Stimulated activated CD8-positive, alpha-beta memory T cell treated with anti-CD3 and anti-CD28 coated beads, Interleukin-7, amount 100 ng/mL, for 1 hour (primary cell): ENCODE data around the gene CSH2.
"Not testable (repeated sequence)": the region's sequence is repeated elsewhere in the genome, so short reads cannot be mapped to it uniquely, and the experiment has no call there.

Experiments used
- DNase-seq, 2 donors: peaks; one replicate each; pipeline ENCODE4 v3.0.0-alpha.2; 2020; ENCODE audit warnings: low read depth in 2 of 2

Gene CSH2

DNA sequence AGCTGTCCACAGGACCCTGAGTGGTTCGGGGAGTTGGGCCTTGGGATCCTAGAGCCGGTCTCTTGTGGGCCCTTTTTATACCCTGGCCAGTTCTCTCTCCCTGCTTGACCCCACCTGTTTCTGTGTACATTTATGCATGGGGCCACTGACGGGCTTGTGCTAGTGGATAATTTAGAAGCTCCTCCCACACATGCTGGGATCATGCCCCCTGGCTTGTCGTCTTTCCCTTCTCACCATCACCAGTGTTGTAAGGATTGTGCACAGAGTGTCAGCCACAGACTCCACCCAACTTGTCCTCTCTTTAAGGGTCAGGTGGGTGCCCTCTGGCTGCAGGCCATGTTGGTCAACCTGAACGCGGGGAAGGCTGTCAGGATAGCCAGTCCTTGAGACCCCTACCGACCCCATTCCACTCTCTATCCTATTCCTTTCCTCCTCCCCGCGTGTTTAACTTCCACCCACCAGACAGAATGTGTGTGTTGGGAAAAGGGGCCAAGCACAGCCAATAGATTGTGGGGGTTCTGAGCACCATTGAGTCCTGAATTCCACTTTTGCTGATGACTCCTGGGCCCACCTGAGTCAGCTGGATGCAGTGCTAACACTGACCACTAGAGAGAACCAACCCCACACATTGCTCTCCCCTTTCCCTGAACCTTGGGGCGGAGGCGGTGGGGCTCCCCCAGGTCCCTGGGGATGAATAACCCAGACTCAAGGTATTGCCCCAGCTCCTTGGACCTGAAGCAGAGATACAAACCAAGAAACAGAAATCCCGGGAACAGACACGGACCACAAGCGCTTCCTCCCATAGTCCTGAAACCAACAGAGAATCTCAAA, 23.3 kb upstream of the CSH2 start, which contains the start of gene CSH1:
TSS of gene CSH1 (minus strand) at position 51 of the 831 bp plus-strand sequence. CDS start 63 bp downstream, outside the sequence.
- DNase-seq, result not testable (repeated sequence)

DNA sequence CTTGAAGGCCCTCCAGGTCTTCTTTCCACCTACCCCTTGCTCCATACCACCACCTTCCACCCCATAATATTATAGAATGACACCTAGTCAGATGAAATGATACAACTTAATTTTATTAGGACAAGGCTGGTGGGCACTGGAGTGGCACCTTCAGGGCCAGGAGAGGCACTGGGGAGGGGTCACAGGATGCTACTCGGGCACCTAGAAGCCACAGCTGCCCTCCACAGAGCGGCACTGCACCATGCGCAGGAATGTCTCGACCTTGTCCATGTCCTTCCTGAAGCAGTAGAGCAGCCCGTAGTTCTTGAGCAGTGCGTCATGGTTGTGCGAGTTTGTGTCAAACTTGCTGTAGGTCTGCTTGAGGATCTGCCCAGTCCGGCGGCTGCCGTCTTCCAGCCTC, 21.3 kb upstream of the CSH2 start:
- not testable (repeated sequence) for DNase-seq

DNA sequence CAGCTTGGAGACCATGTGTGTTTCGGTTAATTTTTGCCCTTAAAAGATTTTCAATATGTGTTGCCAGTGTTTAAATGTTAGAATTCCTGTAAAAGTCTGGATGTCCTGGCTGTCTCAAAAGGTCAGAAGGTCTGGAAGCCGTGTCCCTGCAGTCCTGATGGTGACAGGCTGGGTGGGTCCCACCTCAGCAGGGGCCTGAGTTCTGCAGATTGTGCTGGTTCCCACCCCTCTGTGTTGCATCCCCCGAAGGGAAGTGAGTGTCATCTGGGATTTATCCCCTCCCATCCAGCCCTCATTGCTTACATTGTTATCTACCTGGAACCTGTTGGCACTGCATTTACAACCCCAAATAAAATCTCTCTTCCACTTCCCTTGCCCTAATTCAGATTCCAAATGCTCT, 20.5 kb upstream of the CSH2 start:
- not testable (repeated sequence) for DNase-seq

DNA sequence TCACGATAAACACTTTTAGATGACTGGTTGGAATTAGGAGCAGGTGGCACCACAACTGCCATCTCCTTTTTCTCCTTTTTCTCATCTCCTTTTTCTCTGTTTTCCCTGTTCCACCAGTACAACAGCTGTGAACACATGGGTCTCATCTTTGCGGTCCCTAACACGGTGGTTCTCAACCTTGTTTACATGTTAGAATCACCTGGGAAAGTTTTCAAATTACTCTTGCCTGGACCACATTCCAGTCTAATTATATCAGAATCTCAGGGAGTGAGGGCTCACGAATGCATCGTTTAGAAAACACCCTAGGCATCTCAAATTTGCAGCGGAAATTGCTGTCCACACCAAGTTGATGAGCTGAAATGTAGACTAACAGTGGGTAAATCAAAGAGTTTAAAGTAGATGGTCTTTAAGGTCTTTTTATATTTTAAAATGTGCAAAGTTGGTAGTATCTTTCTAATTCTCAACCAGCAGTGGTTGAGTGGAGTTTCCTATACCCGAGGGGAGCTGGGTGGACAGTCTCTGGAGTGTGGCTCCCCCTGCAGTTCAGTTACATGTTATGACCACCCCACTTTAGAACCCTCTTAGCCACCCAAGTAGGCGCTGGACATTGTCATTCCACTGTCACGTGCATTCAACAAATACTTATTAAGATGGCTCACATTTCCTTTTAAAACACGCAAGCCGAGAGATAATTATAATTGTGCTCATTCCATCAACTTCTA, 19.0 kb upstream of the CSH2 start:
- not testable (repeated sequence) for DNase-seq

DNA sequence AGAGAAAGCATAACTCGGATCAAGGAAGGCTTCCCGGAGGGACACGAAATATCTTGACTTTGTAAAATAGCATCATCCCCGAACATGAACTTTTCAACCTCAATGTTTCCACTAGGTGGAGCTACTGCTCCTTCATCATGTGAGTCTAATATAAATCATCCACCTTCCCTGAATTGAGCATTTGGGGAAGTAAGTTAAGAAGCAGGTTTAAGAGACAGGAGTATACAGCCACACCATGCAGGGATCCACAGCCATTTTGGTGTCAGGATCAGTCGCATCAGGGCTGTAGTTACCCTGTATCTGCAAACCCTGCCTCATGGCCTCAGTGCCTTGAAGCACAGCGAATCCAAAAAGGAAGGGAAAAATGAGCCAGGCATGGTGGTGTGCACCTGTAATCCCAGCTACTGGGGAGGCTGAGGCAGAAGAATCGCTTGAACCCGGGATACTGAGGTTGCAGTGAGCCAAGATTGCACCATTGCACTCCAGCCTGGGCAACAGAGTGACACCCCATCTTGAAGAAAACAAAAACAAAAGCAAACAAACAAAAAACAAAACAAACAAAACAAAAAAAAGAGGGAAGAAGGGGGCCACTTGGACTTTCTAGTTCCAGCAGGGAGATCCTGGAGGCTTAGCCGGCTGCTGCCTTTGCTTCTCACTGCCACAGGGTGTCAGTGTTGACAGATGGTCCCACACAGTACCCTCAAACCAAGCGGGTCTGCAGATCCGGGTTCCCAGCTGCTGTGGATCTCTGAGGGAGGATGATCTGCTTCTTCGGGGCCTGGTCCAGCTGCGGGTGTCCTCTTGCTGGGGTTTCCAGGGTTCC, 15.8 kb upstream of the CSH2 start:
- DNase-seq, result not testable (repeated sequence)

DNA sequence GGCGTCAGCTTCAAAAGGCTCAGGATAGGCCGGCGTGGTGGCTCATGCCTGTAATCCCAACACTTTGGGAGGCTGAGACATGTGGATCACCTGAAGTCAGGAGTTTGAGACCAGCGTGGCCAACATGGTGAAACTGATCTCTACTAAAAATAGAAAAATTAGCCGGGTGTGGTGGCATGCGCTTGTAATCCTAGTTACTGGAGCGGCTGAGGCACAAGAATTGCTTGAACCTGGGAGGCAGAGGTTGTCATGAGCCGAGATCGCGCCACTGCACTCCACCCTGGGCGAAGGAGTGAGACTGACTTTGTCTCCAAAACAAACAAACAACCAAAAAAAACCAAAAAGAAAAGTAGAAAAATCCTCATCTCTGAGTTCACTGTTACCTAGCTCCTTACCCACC, 11.6 kb upstream of the CSH2 start:
- DNase-seq, result not testable (repeated sequence)

DNA sequence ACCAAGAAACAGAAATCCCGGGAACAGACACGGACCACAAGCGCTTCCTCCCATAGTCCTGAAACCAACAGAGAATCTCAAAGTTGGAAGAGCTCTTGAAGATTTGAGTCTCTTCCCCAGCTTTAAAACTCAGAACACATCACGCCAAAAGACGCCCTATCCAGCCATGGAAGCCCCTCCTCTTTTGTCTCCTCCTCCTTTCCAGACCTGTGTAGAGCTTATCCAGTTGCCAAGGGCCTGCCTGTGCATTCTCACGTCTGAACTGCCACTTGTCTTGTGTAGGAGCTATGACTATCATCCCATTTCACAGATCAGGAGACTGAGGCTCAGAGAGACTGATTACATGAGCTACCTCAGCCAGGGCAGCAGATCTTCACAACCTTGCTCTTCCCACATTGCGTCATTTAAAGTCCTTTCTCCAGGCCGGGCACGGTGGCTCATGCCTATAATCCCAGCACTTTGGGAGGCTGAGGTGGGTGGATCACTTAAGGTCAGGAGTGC, 9.2 kb upstream of the CSH2 start:
- not testable (repeated sequence) for DNase-seq

DNA sequence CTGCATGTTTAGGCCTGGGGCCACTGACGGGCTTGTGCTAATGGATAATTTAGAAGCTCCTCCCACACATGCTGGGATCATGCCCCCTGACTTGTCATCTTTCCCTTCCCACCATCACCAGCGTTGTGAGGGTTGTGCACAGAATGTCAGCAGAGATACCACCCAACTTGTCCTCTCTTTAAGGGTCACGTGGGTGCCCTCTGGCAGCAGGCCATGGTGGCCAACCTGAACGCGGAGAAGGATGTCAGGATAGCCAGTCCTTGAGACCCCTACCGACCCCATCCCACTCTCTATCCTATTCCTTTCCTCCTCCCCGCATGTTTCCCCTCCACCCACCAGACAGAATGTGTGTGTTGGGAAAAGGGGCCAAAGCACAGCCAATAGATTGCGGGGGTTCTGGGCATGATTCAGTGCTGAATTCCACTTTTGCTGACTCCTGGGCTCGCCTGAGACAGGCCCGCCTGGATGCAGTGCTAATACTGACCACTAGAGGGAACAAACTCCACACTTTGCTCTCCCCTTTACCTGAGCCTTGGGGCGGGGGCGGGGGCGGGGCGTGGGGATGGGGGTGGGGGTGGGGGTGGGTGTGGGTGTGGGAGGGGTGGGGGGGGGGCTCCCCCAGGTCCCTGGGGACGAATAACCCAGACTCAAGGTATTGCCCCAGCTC, 8.6 kb upstream of the CSH2 start, which contains the start of gene GH2:
TSS of gene GH2 (minus strand) at position 10 of the 667 bp plus-strand sequence. CDS start 143 bp downstream, outside the sequence.
- peak in 1 of 2 donors; percentile 41 for DNase-seq

DNA sequence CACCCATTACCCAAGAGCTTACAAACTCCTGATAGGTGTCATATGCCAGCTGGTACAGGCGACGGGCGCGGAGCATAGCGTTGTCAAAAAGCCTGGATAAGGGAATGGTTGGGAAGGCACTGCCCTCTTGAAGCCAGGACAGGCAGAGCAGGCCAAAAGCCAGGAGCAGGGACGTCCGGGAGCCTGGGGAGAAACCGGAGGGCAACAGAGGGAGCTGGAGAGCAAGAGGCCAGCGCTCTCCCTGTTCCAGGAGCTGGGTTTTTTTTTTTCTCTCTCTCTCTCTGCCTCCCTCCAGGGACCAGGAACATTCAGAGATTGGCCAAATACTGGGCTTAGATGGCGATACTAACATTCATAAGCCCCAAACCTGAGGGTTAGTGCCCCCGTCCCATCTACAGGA, 7.9 kb upstream of the CSH2 start:
- not testable (repeated sequence) for DNase-seq

DNA sequence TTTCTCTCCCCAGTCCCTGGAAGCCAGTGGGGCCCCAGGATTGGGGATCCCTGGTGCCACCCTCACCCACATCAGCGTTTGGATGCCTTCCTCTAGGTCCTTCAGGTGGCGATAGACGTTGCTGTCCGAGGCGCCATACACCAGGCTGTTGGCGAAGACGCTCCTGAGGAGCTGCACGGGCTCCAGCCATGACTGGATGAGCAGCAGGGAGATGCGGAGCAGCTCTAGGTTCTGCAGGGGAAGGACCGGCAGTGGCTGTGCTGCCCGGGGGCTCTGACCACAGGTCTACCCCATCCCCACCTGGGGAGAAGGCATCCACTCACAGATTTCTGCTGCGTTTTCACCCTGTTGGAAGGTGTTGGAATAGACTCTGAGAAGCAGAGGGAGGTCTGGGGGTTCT, 7.2 kb upstream of the CSH2 start:
- no peak for DNase-seq

DNA sequence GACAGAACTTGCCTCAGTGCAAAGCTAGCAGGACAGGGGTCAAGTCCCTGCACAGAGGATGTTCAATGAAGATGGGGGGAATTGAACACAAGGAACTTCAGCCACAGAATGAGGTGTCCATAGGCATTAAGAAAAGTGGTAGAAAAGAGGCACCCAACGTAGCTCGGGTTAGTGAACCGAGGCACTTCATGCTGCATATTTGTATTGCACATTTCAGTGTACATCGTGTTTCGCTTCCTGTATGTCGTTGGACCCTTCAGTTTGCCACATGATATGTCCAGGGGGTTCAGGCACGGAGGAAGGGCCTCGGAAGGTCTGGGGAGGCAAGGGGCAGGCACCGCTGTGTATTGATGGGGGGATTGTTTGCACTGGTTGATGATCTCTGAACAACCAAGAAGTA, 4.9 kb upstream of the CSH2 start:
- not testable (repeated sequence) for DNase-seq

DNA sequence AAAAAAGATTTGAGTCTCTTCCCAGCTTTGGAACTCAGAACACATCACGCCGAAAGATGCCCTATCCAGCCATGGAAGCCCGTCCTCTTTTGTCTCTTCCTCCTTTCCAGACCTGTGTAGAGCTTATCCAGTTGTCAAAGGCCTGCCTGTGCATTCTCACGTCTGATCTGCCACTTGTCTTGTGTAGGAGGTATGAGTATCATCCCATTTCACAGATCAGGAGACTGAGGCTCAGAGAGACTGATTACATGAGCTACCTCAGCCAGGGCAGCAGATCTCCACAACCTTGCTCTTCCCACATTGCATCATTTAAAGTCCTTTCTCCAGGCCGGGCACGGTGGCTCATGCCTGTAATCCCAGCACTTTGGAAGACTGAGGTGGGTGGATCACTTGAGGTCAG, 1.2 kb upstream of the CSH2 start:
- DNase-seq, result not testable (repeated sequence)

DNA sequence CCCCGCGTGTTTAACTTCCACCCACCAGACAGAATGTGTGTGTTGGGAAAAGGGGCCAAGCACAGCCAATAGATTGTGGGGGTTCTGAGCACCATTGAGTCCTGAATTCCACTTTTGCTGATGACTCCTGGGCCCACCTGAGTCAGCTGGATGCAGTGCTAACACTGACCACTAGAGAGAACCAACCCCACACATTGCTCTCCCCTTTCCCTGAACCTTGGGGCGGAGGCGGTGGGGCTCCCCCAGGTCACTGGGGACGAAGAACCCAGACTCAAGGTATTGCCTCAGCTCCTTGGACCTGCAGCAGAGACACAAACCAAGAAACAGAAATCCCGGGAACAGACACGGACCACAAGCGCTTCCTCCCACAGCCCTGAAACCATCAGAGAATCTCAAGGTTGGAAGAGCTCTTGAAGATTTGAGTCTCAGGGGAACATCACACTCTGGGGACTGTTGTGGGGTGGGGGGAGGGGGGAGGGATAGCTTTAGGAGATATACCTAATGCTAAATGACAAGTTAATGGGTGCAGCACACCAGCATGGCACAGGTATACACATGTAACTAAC, 667 bp upstream of the CSH2 start:
- not testable (repeated sequence) for DNase-seq

DNA sequence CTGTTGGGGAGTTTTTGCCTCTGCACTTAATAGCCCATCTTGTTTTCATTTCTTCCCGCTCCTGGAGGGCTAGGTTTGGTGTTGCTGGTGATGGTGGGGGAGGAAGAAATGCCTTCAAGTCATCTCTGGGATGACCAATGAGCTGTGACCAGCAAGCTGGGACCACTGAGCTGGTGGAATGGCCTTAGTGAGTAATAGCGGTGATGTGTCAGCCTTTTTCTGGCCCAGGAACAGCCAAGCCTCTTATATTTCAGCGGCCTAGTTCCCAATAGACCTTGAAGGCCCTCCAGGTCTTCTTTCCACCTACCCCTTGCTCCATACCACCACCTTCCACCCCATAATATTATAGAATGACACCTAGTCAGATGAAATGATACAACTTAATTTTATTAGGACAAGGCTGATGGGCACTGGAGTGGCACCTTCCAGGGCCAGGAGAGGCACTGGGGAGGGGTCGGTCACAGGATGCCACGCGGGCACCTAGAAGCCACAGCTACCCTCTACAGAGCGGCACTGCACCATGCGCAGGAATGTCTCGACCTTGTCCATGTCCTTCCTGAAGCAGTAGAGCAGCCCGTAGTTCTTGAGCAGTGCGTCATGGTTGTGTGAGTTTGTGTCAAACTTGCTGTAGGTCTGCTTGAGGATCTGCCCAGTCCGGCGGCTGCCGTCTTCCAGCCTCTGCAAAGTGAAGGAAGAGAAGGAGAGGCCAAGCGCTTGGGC, 1.7 kb downstream of the CSH2 start:
- DNase-seq, result not testable (repeated sequence)

DNA sequence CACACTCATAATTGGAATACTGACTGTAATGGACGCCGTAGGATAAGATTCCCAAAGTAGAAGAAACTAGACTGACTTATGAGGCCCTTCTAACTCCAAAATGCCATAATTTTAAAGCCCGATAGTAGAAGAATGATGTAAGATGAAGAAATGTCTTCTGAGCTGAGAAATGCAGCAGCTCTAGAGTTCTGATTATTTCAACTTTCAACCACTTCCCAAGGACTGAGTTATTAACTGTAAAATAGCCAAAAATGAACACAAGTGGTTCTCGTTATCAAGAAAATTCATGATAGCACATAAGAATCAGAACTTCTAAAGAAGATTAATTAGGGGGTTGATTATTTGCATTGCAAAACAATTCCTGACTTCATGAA, 3.2 kb downstream of the CSH2 start:
- not testable (repeated sequence) for DNase-seq

DNA sequence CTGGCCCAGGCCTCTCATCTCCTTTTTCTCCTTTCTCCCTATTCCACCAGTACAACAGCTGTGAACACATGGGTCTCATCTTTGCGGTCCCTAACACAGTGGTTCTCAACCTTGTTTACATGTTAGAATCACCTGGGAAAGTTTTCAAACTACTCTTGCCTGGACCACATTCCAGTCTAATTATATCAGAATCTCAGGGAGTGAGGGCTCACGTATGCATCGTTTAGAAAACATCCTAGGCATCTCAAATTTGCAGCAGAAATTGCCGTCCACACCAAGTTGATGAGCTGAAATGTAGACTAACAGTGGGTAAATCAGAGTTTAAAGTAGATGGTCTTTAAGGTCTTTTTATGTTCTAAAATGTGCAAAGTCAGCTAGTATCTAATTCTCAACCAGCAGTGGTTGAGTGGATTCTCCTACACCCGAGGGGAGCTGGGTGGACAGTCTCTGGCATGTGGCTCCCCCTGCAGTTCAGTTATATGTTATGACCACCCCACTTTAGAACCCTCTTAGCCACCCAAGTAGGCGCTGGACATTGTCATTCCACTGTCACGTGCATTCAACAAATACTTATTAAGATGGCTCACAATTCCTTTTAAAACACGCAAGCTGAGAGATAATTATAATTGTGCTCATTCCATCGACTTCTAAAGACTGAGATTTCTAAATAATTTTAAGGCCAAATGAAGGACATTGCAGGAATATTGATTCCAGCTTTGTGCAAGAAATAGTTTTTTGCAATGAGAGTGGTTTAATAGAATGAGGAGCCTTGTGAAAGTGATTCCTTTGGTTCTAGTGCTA, 3.8 kb downstream of the CSH2 start:
- DNase-seq, result not testable (repeated sequence)

DNA sequence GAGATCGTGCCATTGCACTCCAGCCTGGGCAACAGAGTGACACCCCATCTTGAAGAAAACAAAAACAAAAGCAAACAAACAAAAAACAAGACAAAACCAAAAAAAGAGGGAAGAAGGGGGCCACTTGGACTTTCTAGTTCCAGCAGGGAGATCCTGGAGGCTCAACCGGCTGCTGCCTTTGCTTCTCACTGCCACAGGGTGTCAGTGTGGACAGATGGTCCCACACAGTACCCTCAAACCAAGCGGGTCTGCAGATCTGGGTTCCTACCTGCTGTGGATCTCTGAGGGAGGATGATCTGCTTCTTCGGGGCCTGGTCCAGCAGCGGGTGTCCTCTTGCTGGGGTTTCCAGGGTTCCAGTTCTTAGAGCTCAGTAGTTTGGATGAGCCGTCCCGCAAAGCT, 6.9 kb downstream of the CSH2 start:
- not testable (repeated sequence) for DNase-seq

DNA sequence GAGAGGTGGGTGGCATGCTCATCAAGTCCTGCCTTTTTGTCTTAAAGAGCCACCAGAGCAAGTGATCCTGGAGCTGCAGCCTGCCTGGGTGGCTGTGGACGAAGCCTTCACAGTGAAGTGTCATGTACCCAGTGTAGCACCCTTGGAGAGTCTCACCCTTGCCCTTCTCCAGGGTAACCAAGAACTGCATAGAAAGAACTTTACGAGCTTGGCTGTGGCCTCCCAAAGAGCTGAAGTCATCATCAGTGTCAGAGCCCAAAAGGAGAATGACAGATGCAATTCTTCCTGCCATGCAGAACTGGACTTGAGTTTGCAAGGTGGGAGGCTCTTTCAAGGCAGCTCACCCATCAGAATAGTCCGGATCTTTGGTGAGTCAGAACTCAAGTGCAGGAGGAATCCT, 14.2 kb downstream of the CSH2 start:
- DNase-seq, result no peak

DNA sequence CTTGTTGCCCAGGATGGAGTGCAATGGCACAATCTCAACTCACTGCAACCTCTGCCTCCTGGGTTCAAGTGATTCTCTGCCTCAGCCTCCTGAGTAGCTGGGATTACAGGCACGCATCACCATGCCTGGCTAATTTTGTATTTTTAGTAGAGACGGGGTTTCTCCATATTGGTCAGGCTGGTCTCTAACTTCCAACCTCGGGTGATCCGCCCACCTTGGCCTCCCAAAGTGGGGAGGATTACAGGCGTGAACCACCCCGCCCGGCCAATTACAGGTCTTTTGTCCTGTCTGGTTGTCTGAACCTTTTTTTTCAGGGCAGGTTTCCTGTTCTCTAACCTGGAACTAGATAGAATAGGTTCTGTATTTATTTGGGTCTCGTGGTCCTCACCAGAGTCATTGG, 17.1 kb downstream of the CSH2 start:
- not testable (repeated sequence) for DNase-seq
